OCI-LY7 (cell line): ENCODE data around the gene PDZD7.

Source experiments
- EZH2phosphoT487 ChIP-seq: fragments of 200-600 bp; sonication (generic); IDR thresholded peaks from 2 replicates; pipeline ENCODE4 v1.6.1; 2018; ENCODE audit warnings: low read depth, borderline replicate concordance, mild to moderate bottlenecking, mixed run types, antibody characterized with exemption, low read length, moderate library complexity, mixed read lengths
- TF ChIP-seq, protein P1 (sequence below): fragments of 200-600 bp; sonication (generic); conservative IDR thresholded peaks from 2 replicates; pipeline ENCODE4 v1.5.1; 2014; ENCODE audit warnings: mild to moderate bottlenecking, antibody characterized with exemption, low read length, moderate library complexity, mixed read lengths

DNA sequence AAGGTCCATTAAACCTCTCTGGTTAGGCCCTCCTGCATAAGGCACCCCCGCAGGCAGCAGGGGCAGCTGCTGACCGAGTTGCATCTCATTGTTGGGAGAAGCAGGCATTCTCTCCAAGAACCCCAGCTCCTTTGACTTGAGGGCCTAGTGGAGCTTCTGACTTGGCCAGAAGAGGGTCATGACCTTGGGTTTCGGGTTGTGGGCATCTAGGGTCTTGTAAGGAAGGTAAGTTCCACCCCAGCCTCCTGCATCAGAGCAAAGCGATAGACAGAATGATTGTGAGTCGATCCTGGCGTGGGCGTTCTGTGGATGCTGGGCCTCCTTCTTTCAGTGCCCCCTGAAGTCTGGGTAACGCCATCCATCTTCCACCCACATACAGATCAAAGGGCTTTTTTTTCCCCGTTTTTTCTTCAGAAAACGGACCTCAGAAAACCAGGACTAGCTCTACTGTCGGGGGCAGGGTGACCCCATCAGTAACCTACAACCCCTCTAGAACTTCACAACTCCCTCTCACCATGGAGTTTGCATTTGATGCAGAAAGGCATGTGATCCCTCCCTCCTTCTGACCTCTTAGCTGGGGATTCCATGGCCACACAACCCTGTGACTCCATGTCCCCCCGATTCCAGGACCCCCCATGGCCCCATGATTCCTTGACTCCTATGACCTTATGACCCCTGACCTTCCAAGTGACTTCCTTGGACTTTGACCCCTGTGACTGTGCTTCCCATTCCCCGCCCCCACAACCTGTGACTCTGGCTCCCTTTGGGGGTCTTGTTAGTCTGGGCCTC lies 58.6 kb downstream of the PDZD7 start:
- TF ChIP-seq, protein P1, sequence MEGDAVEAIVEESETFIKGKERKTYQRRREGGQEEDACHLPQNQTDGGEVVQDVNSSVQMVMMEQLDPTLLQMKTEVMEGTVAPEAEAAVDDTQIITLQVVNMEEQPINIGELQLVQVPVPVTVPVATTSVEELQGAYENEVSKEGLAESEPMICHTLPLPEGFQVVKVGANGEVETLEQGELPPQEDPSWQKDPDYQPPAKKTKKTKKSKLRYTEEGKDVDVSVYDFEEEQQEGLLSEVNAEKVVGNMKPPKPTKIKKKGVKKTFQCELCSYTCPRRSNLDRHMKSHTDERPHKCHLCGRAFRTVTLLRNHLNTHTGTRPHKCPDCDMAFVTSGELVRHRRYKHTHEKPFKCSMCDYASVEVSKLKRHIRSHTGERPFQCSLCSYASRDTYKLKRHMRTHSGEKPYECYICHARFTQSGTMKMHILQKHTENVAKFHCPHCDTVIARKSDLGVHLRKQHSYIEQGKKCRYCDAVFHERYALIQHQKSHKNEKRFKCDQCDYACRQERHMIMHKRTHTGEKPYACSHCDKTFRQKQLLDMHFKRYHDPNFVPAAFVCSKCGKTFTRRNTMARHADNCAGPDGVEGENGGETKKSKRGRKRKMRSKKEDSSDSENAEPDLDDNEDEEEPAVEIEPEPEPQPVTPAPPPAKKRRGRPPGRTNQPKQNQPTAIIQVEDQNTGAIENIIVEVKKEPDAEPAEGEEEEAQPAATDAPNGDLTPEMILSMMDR, result no peak
- no peak for TF ChIP-seq EZH2phosphoT487
